NCI-H1694 treated with DMSO at 0.1 percent for 48 hours (cell line): ENCODE data around the gene BRMS1.
A peak's percentile ranks its signal among the peaks of the same experiment; 100 is the strongest.
"Not testable (repeated sequence)": the region's sequence is repeated elsewhere in the genome, so short reads cannot be mapped to it uniquely, and the experiment has no call there.

Source experiments
- DNase-seq: peaks from one replicate; lab custom pipeline; 2025; lab: John Stamatoyannopoulos, UW

The BRMS1 gene

DNA sequence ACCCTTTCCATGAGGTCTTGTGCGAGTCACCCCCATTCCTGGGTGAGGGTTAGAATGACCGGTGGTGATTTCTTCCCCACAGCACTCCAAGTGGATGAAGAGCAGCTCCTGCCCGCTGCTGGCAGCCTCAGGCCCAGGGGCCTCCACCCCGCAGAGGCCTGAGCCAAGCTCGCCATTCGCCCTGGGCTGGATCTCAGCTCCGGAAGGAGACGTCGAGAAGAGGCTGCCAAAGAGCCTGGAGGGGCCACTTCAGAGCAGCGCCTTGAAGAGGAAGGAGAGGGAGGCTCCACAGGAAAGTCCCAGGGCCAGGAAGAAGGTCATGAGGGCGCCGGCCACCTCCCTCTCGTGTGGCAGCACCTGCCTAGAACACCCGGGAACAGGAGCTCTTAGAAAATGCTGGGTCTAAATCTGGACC, 18.3 kb upstream of the BRMS1 start:
- no peak for DNase-seq

DNA sequence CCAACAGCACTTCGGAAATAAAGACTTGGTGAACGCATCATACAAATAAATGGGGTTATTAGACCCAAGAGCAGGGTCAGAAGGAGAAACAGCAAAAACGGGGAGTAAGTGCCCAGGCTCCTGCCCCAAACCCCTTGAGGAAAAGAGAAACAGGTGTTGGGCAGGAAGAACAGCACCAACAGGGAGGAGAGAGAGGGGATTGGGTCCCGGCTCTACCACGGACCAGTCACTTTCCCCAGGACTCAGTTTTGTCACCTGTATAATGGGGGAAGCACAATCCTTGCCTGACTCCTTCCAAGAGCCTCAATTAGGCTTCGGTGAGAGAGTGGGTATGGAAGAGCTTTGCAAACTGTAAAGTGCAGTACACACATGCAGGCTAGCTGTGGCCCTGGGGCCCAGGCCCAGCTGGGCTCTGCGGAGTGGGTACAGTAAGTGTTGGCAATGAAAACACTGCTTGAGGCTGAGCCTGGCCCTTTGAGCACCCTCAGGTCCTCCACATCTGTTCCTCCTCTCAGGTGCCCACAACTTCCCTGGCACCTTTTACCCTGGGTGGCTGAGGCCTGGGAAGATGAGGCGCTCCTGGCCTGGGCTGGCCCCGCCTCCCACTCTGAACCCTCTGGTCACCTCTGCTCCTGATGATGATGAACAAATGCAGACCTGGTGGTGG, 17.7 kb upstream of the BRMS1 start:
- no peak for DNase-seq

GRCh38 chr11:66361502-66361941, 16.6 kb upstream of the BRMS1 start:
- no peak for DNase-seq

DNA sequence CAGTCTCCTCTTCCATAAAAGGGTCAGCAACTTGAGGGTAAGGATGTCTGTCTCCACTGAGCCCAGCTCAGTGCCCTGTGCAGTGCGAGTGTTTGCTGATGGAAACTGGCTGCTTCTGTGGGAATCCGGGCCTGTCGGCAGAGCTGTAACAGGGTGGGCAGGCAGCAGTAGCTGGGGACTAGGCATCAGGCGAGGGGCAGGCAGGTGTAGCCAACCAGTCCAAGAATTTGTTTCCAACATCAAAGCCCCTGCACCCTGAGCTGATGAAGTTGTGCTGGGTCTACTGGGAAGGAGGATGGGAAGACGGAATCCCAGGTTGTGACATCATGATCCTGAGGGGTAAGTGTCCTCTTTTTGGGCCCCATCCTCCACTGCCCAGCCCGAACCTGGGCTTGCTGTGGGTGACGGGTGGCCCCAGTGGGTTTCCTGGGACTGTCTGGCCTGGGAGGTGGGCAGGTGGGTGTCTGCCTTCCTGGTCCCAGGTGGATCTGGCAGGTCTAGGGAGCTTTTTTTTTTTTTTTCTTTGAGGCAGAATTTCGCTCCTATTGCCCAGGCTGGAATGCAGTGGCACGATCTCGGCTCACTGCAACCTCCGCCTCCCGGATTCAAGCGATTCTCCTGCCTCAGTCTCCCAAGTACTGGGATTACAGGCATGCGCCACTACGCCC, 15.6 kb upstream of the BRMS1 start:
- DNase-seq, result no peak

- DNase-seq, result no peak
Measured at GRCh38 chr11:66359662-66360087, 14.8 kb upstream of the BRMS1 start.

DNA sequence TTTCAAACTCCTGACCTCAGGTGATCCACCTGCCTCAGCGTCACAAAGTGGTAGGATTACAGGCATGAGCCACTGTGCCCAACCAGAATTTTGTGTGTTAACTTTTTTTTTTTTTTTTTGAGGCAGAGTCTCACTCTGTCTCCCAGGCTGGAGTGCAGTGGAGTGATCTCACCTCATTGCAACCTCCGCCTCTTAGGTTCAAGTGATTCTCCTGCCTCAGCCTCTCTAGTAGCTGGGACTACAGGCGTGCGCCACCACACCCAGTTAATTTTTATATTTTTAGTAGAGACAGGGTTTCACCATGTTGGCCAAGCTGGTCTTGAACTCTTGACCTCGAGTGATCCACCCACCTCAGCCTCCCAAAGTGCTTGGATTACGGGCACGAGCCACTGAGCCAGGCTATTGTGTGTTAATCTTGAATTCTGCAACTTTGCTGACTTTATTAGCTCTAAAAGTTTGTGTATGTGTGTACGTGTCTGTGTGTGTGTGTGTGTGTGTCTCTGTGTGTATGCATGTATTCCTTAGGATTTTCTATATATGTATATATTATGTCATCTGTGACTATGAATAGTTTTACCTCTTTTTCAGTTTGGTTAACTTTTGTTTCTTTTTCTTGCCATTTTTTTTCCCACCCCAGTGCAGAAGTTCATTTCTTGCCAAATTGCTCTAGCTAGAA, 5.8 kb upstream of the BRMS1 start:
- not testable (repeated sequence) for DNase-seq

DNA sequence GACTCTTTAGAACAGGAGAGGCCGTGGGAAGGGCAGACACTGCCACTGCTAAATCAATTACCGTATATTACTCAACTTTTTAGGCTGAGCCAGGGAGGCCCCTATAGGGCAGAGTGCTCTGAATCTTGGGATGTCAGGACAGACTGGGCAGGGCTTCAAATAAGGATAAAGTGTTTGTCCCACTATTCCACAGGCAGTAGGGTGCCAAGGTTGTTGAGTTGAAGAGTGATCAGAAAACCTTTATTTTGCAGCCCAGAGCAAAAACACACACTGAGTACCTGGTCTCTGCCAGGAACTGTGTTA, 4.1 kb upstream of the BRMS1 start:
- DNase-seq, result no peak

DNA sequence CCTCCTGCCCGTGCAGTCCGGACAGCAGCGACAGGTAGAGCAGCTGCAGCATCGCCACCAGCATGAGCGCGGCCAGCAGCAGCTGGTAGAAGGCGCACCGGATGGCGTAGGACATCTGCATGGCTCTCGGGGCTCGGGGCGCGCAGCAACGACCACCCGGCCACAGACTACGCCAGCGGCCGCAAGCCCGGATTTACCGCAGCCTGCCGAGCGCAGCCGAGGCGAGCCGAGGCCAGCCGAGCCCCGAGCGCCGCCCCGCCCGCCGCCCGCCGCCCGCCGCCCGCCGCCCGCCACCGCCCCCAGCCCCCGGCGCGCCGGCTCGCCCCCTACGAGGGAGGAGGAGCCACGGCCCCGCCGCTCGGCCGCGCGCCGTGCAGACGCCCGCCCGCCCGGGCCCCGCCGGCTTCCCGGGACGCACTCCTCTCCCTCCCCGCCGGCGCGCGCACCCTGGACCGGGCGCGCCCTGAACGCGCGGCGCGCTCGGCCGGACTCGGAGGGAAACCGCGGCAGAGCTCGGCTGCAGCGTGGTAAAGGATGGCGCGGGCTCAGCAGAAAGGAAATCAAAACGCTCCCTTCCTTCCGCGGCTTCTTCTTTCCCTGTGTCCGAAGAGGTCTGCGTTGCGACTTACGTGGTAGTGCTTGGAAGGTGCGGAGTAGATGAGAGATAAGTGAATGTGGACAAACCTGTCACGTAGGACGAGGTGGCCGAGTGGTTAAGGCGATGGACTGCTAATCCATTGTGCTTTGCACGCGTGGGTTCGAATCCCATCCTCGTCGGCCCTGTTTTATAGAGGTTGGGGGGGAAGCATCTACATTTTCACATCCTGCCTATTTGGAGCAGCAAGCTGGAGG, 2.7 kb upstream of the BRMS1 start, which contains the start of gene B4GAT1:
Gene B4GAT1 (minus strand): TSS at position 205 of the 852 bp plus-strand sequence. CDS start 84 bp downstream, at position 121.
- DNase-seq, result peak; percentile 70

GRCh38 chr11:66346476-66347424, 1.8 kb upstream of the BRMS1 start:
- DNase-seq, result no peak

GRCh38 chr11:66345316-66345649, 379 bp upstream of the BRMS1 start:
- DNase-seq, result no peak

DNA sequence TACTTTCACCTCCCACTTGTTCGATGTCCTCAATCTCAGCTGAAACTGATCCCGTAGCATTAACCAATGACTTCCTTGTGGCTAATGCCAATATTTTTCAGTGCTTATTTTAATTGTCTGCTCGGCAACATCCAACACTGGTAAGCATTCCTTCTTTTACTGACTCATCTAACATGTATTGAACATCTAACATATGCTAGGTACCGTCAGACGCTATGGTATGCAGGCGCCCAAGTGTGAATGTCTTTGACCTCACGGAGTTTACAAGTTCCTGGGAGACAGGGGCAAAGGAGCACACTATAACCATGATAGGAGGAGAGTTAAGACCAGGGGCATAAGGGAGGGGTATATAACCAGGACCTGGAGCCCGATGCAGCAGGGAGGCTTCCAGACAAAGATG, 1.7 kb downstream of the BRMS1 start:
- DNase-seq, result no peak

DNA sequence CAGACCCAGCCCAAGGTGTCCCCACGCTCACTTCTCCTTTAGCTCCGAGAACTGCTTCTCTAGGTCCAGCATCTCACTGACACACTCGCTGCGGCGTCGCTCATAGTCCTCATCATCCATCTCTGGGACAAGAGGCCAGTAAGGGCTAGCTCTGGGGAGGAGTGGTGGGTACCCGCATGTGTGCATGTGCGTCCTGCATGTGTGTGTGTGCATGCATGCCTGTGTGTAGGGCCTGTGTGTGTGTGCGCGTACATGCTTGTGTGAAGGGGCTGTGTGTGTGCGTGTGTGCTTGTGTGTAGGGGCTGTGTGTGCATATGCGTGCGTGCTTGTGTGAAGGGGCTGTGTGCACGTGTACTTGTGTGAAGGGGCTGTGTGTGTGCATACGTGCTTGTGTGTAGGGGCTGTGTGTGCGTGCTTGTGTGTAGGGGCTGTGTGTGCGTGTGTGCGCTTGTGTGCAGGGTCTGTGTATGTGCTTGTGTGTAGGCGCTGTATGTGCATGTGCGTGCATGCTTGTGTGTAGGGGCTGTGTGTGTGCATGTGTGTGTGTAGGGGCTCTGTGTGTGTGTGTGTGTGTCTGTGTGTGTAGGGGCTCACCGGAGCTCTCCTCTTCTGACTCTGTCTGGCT, 3.3 kb downstream of the BRMS1 start:
- no peak for DNase-seq

- DNase-seq, result no peak
Measured at GRCh38 chr11:66340596-66341501, 4.1 kb downstream of the BRMS1 start.

DNA sequence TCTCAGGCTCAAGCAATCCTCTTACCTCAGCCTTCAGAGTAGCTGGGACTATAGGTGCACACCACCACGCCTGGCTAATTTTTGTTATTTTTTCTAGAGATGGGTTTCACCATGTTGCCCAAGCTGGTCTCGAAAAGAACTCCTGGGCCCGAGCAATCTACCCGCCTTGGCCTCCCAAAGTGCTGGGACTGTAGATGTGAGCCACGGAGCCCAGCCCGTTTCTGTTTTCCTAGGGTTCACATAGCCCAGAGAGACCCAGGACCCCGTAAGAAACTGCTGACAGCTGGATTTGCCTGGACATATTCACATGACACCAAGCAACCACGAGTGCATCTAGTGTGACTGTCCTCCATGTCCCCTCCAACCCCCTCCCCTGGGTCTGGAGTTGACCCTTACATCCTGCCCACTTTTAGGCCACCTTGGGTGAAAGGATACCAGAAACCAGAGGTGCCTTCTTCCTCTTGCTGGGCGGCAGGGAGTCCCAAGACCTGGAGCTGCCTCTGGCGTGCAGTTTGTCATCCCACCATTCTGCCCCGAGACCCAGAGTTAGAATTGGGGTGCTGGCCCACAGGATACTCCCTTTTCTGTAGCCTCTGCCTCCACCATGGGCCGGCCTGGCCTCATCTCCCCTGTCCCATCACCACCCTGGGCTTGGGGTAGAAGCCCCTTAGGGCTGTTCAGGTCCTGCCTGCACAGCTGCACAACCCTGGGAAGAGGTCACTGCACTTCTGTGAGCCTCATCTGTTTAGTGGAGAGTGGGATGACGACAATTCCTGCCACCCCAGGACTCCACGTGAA, 5.0 kb downstream of the BRMS1 start:
- DNase-seq, result no peak

- DNase-seq, result no peak
Measured at GRCh38 chr11:66339162-66339675, 5.7 kb downstream of the BRMS1 start.

- no peak for DNase-seq
Measured at GRCh38 chr11:66338276-66339161, 6.4 kb downstream of the BRMS1 start.

DNA sequence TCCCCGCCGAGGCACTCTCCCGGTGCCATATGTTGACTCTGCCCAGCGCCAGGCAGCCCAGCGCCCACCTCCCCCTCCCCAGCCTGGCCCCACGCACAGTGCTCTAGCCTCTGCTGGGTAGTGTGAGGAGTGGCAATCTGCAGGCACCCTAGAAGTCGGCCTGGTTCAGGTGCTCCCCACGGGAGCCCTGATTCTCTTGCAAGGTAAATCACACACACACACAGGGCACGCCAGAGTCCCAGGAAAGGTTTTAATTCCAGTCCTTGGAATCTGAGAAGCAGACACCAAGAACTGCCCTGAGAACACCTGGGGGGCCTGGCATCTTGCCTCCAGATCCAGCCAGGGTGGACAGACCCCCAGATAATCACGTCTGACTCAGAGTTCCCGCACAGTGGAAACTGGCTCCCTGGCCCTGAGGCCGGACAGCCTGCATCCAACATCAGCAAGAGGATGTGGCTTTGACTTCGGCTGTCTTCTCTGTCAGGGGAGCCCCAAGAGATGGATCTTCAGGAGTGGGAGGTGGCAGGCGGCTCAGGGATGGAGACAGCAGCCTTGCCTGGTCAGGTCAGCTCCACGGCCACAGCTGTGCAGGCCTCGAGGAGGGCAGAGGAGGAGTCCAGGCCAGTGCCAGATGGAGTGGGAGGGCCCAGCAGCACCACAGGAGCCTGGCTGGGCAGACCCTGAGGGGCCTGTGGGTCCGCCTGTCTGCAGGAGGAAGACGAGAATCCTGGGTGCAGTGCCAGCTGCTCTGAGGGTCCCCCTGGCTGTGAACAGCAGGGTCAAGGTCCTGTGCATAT, 7.6 kb downstream of the BRMS1 start:
- DNase-seq, result peak; percentile 30
